OCI-LY3 (cell line): ENCODE data around the gene LTBP1.
A peak's percentile ranks its signal among the peaks of the same experiment; 100 is the strongest.

Source experiments
- H2AFZ ChIP-seq: fragments of 200-600, 300-600 bp; shearing (Covaris generic); 2 replicates; pipeline ENCODE4 v1.6.0; 2014; ENCODE audit warnings: antibody characterized with exemption, low read depth, low read length
- H3K27ac ChIP-seq: fragments of 200-600, 300-600 bp; sonication (generic); 2 replicates; pipeline ENCODE4 v1.5.1; 2014; ENCODE audit warnings: mild to moderate bottlenecking, low read length, moderate library complexity, mixed read lengths
- H3K27me3 ChIP-seq: fragments of 200-600, 300-600 bp; sonication (generic); 2 replicates; pipeline ENCODE4 v1.6.1; 2014; ENCODE audit warnings: low read depth, low read length, mixed read lengths
- H3K36me3 ChIP-seq: fragments of 200-600, 300-600 bp; sonication (generic); replicated peaks from 2 replicates; pipeline ENCODE3; 2014; ENCODE audit warnings: low read depth, low read length, mixed read lengths
- H3K4me1 ChIP-seq: fragments of 300-600, 200-600 bp; sonication (generic); 2 replicates; pipeline ENCODE4 v1.6.1; 2014; ENCODE audit warnings: low read length, mixed read lengths
- H3K4me2 ChIP-seq: fragments of 200-600, 300-600 bp; sonication (generic); 2 replicates; pipeline ENCODE4 v1.6.1; 2014; ENCODE audit warnings: low read length, mixed read lengths
- H3K4me3 ChIP-seq: fragments of 300-600, 200-600 bp; sonication (generic); 2 replicates; pipeline ENCODE4 v1.5.1; 2014; ENCODE audit warnings: antibody characterized with exemption, mild to moderate bottlenecking, low read length, moderate library complexity
- H3K79me2 ChIP-seq: fragments of 300-600, 200-600 bp; shearing (Covaris generic); 2 replicates; pipeline ENCODE4 v1.6.1; 2014; ENCODE audit warnings: mild to moderate bottlenecking, low read length, mixed read lengths
- H3K9ac ChIP-seq: fragments of 300-600, 200-600 bp; shearing (Covaris generic); 2 replicates; pipeline ENCODE4 v1.6.0; 2014; ENCODE audit warnings: mild to moderate bottlenecking, low read length, moderate library complexity
- H3K9me3 ChIP-seq: fragments of 200-600, 300-600 bp; shearing (Covaris generic); 2 replicates; pipeline ENCODE4 v1.6.1; 2014; ENCODE audit warnings: low read length, mixed read lengths; ENCODE audit not compliant: insufficient read depth
- H4K20me1 ChIP-seq: fragments of 200-600, 300-600 bp; sonication (generic); 2 replicates; pipeline ENCODE4 v1.6.1; 2016; ENCODE audit warnings: low read length, mixed read lengths; ENCODE audit not compliant: insufficient read depth
- CTCF ChIP-seq: fragments of 200-600, 300-600 bp; sonication (generic); IDR thresholded peaks from 2 replicates; pipeline ENCODE4 v1.5.1; 2014; ENCODE audit warnings: antibody characterized with exemption, low read length, low read depth
- EZH2phosphoT487 ChIP-seq: fragments of 200-600 bp; shearing (Covaris generic); IDR thresholded peaks from 2 replicates; pipeline ENCODE4 v1.6.1; 2018; ENCODE audit warnings: antibody characterized with exemption, mixed run types, low read depth

LTBP1 gene

GRCh38 chr2:33370636-33371265 is 424.0 kb downstream of the LTBP1 start:
- no peak overlapping the region for H3K9ac ChIP-seq
- H3K9me3 ChIP-seq: no peaks in the 10 kb centered on the region
- peaks cover 18% of the 10 kb centered on the region for H3K4me1 ChIP-seq
- H3K27me3 ChIP-seq: no peaks in the 10 kb centered on the region
- H3K4me2 ChIP-seq: no peak overlapping the region
- no peaks in the 10 kb centered on the region for H4K20me1 ChIP-seq
- H3K79me2 ChIP-seq: no peaks in the 10 kb centered on the region
- no peak overlapping the region for H3K27ac ChIP-seq
- H3K4me3 ChIP-seq: no peak overlapping the region
- no peak overlapping the region for H2AFZ ChIP-seq
- no peak for TF ChIP-seq CTCF
- no peak for TF ChIP-seq EZH2phosphoT487
- no peaks in the 10 kb centered on the region for H3K36me3 ChIP-seq

GRCh38 chr2:33371304-33372090 is 424.7 kb downstream of the LTBP1 start:
- Histone ChIP-seq H3K79me2 (no peaks in the 10 kb centered on the region), H3K36me3 (no peaks in the 10 kb centered on the region), H2AFZ (no peak overlapping the region), H4K20me1 (no peaks in the 10 kb centered on the region), H3K9ac (no peak overlapping the region), H3K4me3 (no peak overlapping the region), H3K9me3 (no peaks in the 10 kb centered on the region), H3K27ac (no peak overlapping the region), H3K27me3 (no peaks in the 10 kb centered on the region), H3K4me1 (peaks cover 11% of the 10 kb centered on the region), H3K4me2 (no peak overlapping the region)
- TF ChIP-seq CTCF (no peak), EZH2phosphoT487 (no peak)

GRCh38 chr2:33372940-33373553 is 426.3 kb downstream of the LTBP1 start:
- TF ChIP-seq CTCF (peak; percentile 89), EZH2phosphoT487 (no peak)
- Histone ChIP-seq H3K4me3 (no peak overlapping the region), H3K9me3 (no peaks in the 10 kb centered on the region), H3K9ac (no peak overlapping the region), H2AFZ (no peak overlapping the region), H3K36me3 (no peaks in the 10 kb centered on the region), H3K27me3 (no peaks in the 10 kb centered on the region), H3K27ac (no peak overlapping the region), H4K20me1 (no peaks in the 10 kb centered on the region), H3K79me2 (no peaks in the 10 kb centered on the region), H3K4me2 (peak overlapping the region; percentile 26), H3K4me1 (no peaks in the 10 kb centered on the region)

- no peak overlapping the region for H3K27ac ChIP-seq
- no peaks in the 10 kb centered on the region for H3K27me3 ChIP-seq
- TF ChIP-seq EZH2phosphoT487: no peak
- TF ChIP-seq CTCF: no peak
- H3K9ac ChIP-seq: no peak overlapping the region
- H2AFZ ChIP-seq: no peak overlapping the region
- no peaks in the 10 kb centered on the region for H3K9me3 ChIP-seq
- no peaks in the 10 kb centered on the region for H4K20me1 ChIP-seq
- no peak overlapping the region for H3K4me3 ChIP-seq
- no peaks in the 10 kb centered on the region for H3K36me3 ChIP-seq
- H3K4me2 ChIP-seq: no peak overlapping the region
- H3K4me1 ChIP-seq: no peaks in the 10 kb centered on the region
- no peaks in the 10 kb centered on the region for H3K79me2 ChIP-seq
Measured at GRCh38 chr2:33373986-33374385, 427.2 kb downstream of the LTBP1 start.
